Measurements from ENCODE around the gene ZFR.

DNA sequence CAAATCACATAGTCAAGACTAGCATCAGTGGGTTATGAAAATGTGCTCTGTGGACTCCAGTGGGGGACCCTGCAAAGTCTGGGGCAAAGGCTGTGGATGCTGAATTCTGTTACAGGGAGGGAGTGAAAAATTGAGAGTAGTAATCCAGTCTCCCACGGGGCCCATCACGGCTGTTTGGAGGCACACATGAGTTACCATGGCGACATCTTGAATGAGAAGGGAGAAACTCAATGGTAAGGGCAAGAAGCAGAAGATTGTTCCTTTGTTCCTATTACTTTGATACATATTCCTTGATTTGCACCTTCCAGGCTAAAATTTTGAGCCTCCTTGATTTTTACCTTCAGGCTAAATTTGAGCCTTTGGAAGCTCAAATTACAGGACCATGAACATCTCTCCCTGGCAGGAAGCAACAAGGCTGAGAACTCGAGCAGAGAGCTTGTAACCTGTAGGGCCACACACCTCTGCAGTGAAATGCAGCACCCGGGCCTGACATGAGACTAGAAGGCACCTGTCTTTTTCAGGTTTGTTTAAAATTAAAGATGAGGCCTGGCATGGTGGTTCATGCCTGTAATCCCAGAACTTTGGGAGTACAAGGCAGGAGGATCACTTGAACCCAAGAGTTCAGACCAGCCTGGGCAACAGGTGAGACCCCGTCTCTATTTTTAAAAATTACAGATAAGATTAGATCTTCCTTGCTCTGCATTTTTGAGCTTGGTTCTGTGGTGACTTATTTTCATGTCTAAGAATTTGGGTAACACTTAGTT lies 31.0 kb upstream of the ZFR start:
- TF ChIP-seq CTCF (IDR thresholded peaks at IDR 0.05): no peak
- TF ChIP-seq POLR2A (IDR thresholded peaks at IDR 0.05): no peak
- TF ChIP-seq EP300 (IDR thresholded peaks at IDR 0.05; ENCODE audit: low read depth): no peak
